ENCODE results near the gene SCN9A. TPM values are rescaled to one million over a fixed set of nuclear protein-coding genes. Genes with fewer than 3 reads are reported as not detected.
A peak's percentile ranks its signal among the peaks of the same experiment; 100 is the strongest.

SCN9A gene
- total RNA-seq, 1 experiment from 2014 or later, result 1.3 TPM

DNA sequence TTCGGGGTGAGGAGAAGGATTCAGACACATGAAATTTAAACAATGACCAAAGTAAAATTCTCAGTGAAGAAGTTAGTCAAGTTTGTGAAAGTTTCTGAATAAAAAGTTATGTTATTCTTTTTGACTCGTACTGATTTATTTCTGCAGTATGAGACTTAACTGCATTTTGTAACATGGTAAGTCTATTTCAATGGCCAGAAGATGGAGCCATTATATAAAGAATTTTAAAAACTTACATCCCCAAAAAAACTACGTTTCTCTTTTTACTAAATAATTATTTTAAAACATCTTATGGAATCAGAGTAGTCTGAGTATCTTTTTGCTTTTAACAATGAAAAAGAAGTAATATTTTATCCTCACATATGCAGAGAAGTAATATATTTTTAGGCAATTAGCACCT lies 196.5 kb downstream of the SCN9A start:
- DNase-seq, result no peak
- peaks cover 19 to 24% of the 10 kb centered on the region in 2 experiments for H3K4me1 Mint-ChIP-seq
- Histone ChIP-seq H2BK12ac (ENCODE audit: insufficient read length, low read depth, low read length) (no peak overlapping the region), H2BK20ac (ENCODE audit: low read depth, low read length, poor library complexity, severe bottlenecking) (no peak overlapping the region), H3K4me1 (ENCODE audit: insufficient read depth, low read length) (no peaks in the 10 kb centered on the region; the same call in none of the 2 replicates), H3K4me2 (ENCODE audit: insufficient read depth, insufficient read length, low read length) (no peak overlapping the region), H3K9ac (ENCODE audit: extremely low read depth, insufficient read length, low read length) (no peak overlapping the region), H3K18ac (ENCODE audit: insufficient read length, low read depth, low read length) (no peak overlapping the region), H3K14ac (ENCODE audit: insufficient read depth, low read length) (no peak overlapping the region), H3K79me1 (ENCODE audit: insufficient read depth, low read depth, low read length, poor library complexity, severe bottlenecking) (no peaks in the 10 kb centered on the region), H3K23ac (ENCODE audit: insufficient read length, low read depth, low read length) (no peak overlapping the region), H3K79me2 (ENCODE audit: insufficient read depth, low read length) (no peaks in the 10 kb centered on the region; the same call in 1 of the 2 replicates), H2BK120ac (ENCODE audit: low read depth, low read length, poor library complexity, severe bottlenecking) (no peak overlapping the region), H3K27me3 (ENCODE audit: insufficient read depth, low read length) (no peaks in the 10 kb centered on the region), H2AK5ac (ENCODE audit: insufficient read length, low read length) (no peak overlapping the region), H3K27ac (ENCODE audit: insufficient read length, low read depth, low read length) (no peak overlapping the region), H4K91ac (ENCODE audit: insufficient read length, low read depth, low read length) (no peak overlapping the region), H3K56ac (ENCODE audit: insufficient read length, low read depth, low read length) (no peak overlapping the region), H3K4ac (ENCODE audit: low read depth, low read length) (no peak overlapping the region), H2BK5ac (ENCODE audit: insufficient read length, low read length) (no peak overlapping the region), H4K20me1 (ENCODE audit: control insufficient read depth, insufficient read depth, insufficient read length) (no peaks in the 10 kb centered on the region), H3K9me3 (ENCODE audit: control insufficient read depth, low read depth, low read length) (no peaks in the 10 kb centered on the region), H2BK15ac (ENCODE audit: low read depth, low read length) (no peak overlapping the region), H2AFZ (ENCODE audit: low read length) (no peak overlapping the region), H3T11ph (ENCODE audit: low read length) (no peak overlapping the region), H4K8ac (replicated peaks; ENCODE audit: insufficient read length, low read depth, low read length) (no peak overlapping the region), H3K23me2 (ENCODE audit: insufficient read length, low read depth, low read length, poor library complexity, severe bottlenecking) (no peaks in the 10 kb centered on the region), H4K5ac (ENCODE audit: insufficient read length, low read depth, low read length) (no peak overlapping the region)
- H3K4me3 Mint-ChIP-seq, result no peak overlapping the region
- no peaks in the 10 kb centered on the region for H3K9me3 Mint-ChIP-seq
- no peaks in the 10 kb centered on the region for H3K27me3 Mint-ChIP-seq (ENCODE audit: low read depth)
- H3K27ac Mint-ChIP-seq, result no peak overlapping the region
- H3K36me3 Mint-ChIP-seq (ENCODE audit: insufficient read depth in 1 of 3, low read depth in 3 of 3), result no peaks in the 10 kb centered on the region
- WGBS (ENCODE audit: extremely low coverage, insufficient read length, low lambda C conversion rate), result no CpG with 5 or more reads among the region's 3 CpGs
- TF ChIP-seq, protein P1, sequence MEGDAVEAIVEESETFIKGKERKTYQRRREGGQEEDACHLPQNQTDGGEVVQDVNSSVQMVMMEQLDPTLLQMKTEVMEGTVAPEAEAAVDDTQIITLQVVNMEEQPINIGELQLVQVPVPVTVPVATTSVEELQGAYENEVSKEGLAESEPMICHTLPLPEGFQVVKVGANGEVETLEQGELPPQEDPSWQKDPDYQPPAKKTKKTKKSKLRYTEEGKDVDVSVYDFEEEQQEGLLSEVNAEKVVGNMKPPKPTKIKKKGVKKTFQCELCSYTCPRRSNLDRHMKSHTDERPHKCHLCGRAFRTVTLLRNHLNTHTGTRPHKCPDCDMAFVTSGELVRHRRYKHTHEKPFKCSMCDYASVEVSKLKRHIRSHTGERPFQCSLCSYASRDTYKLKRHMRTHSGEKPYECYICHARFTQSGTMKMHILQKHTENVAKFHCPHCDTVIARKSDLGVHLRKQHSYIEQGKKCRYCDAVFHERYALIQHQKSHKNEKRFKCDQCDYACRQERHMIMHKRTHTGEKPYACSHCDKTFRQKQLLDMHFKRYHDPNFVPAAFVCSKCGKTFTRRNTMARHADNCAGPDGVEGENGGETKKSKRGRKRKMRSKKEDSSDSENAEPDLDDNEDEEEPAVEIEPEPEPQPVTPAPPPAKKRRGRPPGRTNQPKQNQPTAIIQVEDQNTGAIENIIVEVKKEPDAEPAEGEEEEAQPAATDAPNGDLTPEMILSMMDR (conservative IDR thresholded peaks at IDR 0.05), result 0 out of 3 replicates have a peak, but pooled peaks have one; percentile 25

Measured in H9 (cell line).